SU-DHL-6 (cell line): ENCODE results near the gene SMURF1.

Experiments
- H2AFZ ChIP-seq: fragments of 200-600 bp; sonication (generic); 2 replicates; pipeline ENCODE4 v1.6.1; 2014; ENCODE audit warnings: low read depth, mild to moderate bottlenecking, moderate library complexity, mixed read lengths, antibody characterized with exemption, low read length; ENCODE audit not compliant: severe bottlenecking
- H3F3A ChIP-seq: fragments of 200-600 bp; shearing (Covaris generic); 2 replicates; pipeline ENCODE4 v1.6.0; 2016; ENCODE audit warnings: antibody characterized with exemption, mild to moderate bottlenecking; ENCODE audit not compliant: insufficient read depth
- H3K27ac ChIP-seq: fragments of 200-600 bp; sonication (generic); 2 replicates; pipeline ENCODE4 v1.5.1; 2016; ENCODE audit warnings: low read depth, mild to moderate bottlenecking, low read length, moderate library complexity, mixed read lengths
- H3K27me3 ChIP-seq: fragments of 200-600 bp; sonication (generic), shearing (Covaris generic); 2 replicates; pipeline ENCODE4 v1.6.0; 2014; ENCODE audit warnings: mild to moderate bottlenecking, low read length
- H3K36me3 ChIP-seq: fragments of 200-600 bp; sonication (generic); 2 replicates; pipeline ENCODE4 v1.6.1; 2014; ENCODE audit warnings: mild to moderate bottlenecking, low read length, mixed read lengths
- H3K4me2 ChIP-seq: fragments of 300-600, 200-600 bp; shearing (Covaris generic), sonication (generic); 2 replicates; pipeline ENCODE4 v1.6.0; 2014; ENCODE audit warnings: low read length, low read depth, mild to moderate bottlenecking; ENCODE audit not compliant: poor library complexity, severe bottlenecking
- H3K4me3 ChIP-seq: fragments of 200-600 bp; sonication (generic); 2 replicates; pipeline ENCODE4 v1.5.1; 2014; ENCODE audit warnings: antibody characterized with exemption, low read length, mild to moderate bottlenecking, mixed read lengths; ENCODE audit not compliant: insufficient read depth, poor library complexity, severe bottlenecking
- H3K79me2 ChIP-seq: fragments of 200-600 bp; sonication (generic); 2 replicates; pipeline ENCODE4 v1.6.1; 2014; ENCODE audit warnings: mild to moderate bottlenecking, low read length, moderate library complexity; ENCODE audit not compliant: insufficient read depth
- H3K9ac ChIP-seq: fragments of 200-600 bp; sonication (generic); 2 replicates; pipeline ENCODE4 v1.7.0; 2014; ENCODE audit warnings: mild to moderate bottlenecking, low read length
- H3K9me2 ChIP-seq: fragments of 200-600 bp; sonication (generic); replicated peaks from 2 replicates; pipeline ENCODE4 v1.6.1; 2014; ENCODE audit warnings: low read length; ENCODE audit not compliant: insufficient read depth
- H3K9me3 ChIP-seq: fragments of 200-600 bp; sonication (generic); 2 replicates; pipeline ENCODE4 v1.6.1; 2014; ENCODE audit warnings: low read length, mixed read lengths; ENCODE audit not compliant: insufficient read depth
- H4K20me1 ChIP-seq: fragments of 200-600 bp; sonication (generic); 2 replicates; pipeline ENCODE4 v1.6.1; 2014; ENCODE audit warnings: low read depth, mild to moderate bottlenecking, antibody characterized with exemption, low read length, moderate library complexity, mixed read lengths
- CTCF ChIP-seq: fragments of 200-600 bp; sonication (generic); IDR thresholded peaks from one replicate; pipeline ENCODE4 v1.5.1; 2017; ENCODE audit warnings: antibody characterized with exemption, mild to moderate bottlenecking, low read length, moderate library complexity; ENCODE audit not compliant: insufficient read depth, poor library complexity, severe bottlenecking
- EZH2phosphoT487 ChIP-seq: fragments of 200-600 bp; sonication (generic), shearing (Covaris generic); conservative IDR thresholded peaks from 2 replicates; pipeline ENCODE4 v1.6.1; 2018; ENCODE audit warnings: mild to moderate bottlenecking, antibody characterized with exemption, low read length, moderate library complexity, mixed read lengths

SMURF1 gene

GRCh38 chr7:98990356-98990755 is 153.6 kb downstream of the SMURF1 start:
- Histone ChIP-seq H3K9me2 (no peaks in the 10 kb centered on the region), H3K4me2 (no peak overlapping the region), H3F3A (no peaks in the 10 kb centered on the region), H3K27ac (no peak overlapping the region), H3K36me3 (peaks cover 27% of the 10 kb centered on the region), H3K79me2 (no peaks in the 10 kb centered on the region), H3K27me3 (no peaks in the 10 kb centered on the region), H3K9me3 (no peaks in the 10 kb centered on the region), H4K20me1 (no peaks in the 10 kb centered on the region), H3K9ac (no peak overlapping the region), H3K4me3 (no peak overlapping the region), H2AFZ (no peak overlapping the region)
- TF ChIP-seq EZH2phosphoT487 (no peak), CTCF (no peak)

GRCh38 chr7:98988641-98989040 is 155.3 kb downstream of the SMURF1 start:
- Histone ChIP-seq H3K4me3 (no peak overlapping the region), H3K9ac (no peak overlapping the region), H3K9me3 (no peaks in the 10 kb centered on the region), H4K20me1 (no peaks in the 10 kb centered on the region), H2AFZ (no peak overlapping the region), H3K4me2 (no peak overlapping the region), H3K36me3 (peaks cover 39% of the 10 kb centered on the region), H3K27ac (no peak overlapping the region), H3K27me3 (no peaks in the 10 kb centered on the region), H3K79me2 (no peaks in the 10 kb centered on the region), H3F3A (no peaks in the 10 kb centered on the region), H3K9me2 (no peaks in the 10 kb centered on the region)
- no peak for TF ChIP-seq EZH2phosphoT487

- Histone ChIP-seq H3K9ac (no peak overlapping the region), H3K9me2 (no peaks in the 10 kb centered on the region), H4K20me1 (no peaks in the 10 kb centered on the region), H3K27ac (no peak overlapping the region), H3K27me3 (no peaks in the 10 kb centered on the region), H3F3A (no peaks in the 10 kb centered on the region), H2AFZ (no peak overlapping the region), H3K79me2 (no peaks in the 10 kb centered on the region), H3K9me3 (no peaks in the 10 kb centered on the region), H3K4me2 (no peak overlapping the region), H3K36me3 (peaks cover 39% of the 10 kb centered on the region), H3K4me3 (no peak overlapping the region)
- no peak for TF ChIP-seq CTCF
- TF ChIP-seq EZH2phosphoT487 = no peak
Measured at GRCh38 chr7:98985945-98986344, 158.0 kb downstream of the SMURF1 start.

GRCh38 chr7:98985406-98985805 is 158.5 kb downstream of the SMURF1 start:
- no peaks in the 10 kb centered on the region for H3K27me3 ChIP-seq
- no peaks in the 10 kb centered on the region for H4K20me1 ChIP-seq
- H3K4me3 ChIP-seq = no peak overlapping the region
- H3K27ac ChIP-seq = no peak overlapping the region
- no peak overlapping the region for H2AFZ ChIP-seq
- no peaks in the 10 kb centered on the region for H3K79me2 ChIP-seq
- no peaks in the 10 kb centered on the region for H3F3A ChIP-seq
- no peaks in the 10 kb centered on the region for H3K9me2 ChIP-seq
- H3K36me3 ChIP-seq = peaks cover 39% of the 10 kb centered on the region
- TF ChIP-seq CTCF (no peak), EZH2phosphoT487 (no peak)
- no peak overlapping the region for H3K9ac ChIP-seq
- H3K4me2 ChIP-seq = no peak overlapping the region
- no peaks in the 10 kb centered on the region for H3K9me3 ChIP-seq
